Keratinocyte (primary cell): Measurements from ENCODE around the gene CTNNA3. TPM values are rescaled to one million over a fixed set of nuclear protein-coding genes. Genes with fewer than 3 reads are reported as not detected.

Experiments
- DNase-seq: peaks from one replicate; pipeline ENCODE4 v3.0.0-alpha.2; 2011; ENCODE audit warnings: low read depth, missing footprints, low spot score
- FAIRE-seq: peaks from 2 replicates; lab custom pipeline; 2011; peaks lifted over from hg19 to GRCh38; lab: Jason Lieb, UNC
- H2AFZ ChIP-seq: 2 replicates; pipeline ENCODE4 v1.6.0; 2012; ENCODE audit warnings: low read length, control low read depth, inconsistent platforms; ENCODE audit not compliant: control insufficient read depth
- H3K27ac ChIP-seq: 2 replicates; pipeline ENCODE4 v1.5.1; 2011; ENCODE audit warnings: low read length; ENCODE audit not compliant: control insufficient read depth, insufficient read depth
- H3K27me3 ChIP-seq: 3 replicates; pipeline ENCODE4 v1.6.0; 2011; ENCODE audit warnings: low read length; ENCODE audit not compliant: control insufficient read depth, insufficient read depth; ENCODE audit errors: extremely low read depth
- H3K36me3 ChIP-seq, 2 experiments: 2 replicates in 1 of 2; 3 replicates in 1 of 2; pipeline ENCODE4 v1.5.1; 2011; ENCODE audit warnings: low read length in 2 of 2, mild to moderate bottlenecking in 1 of 2; ENCODE audit not compliant: control insufficient read depth in 2 of 2, insufficient read depth in 2 of 2; ENCODE audit errors: extremely low read depth in 1 of 2
- H3K4me1 ChIP-seq: 3 replicates; pipeline ENCODE4 v1.5.1; 2011; ENCODE audit warnings: low read length; ENCODE audit not compliant: control insufficient read depth, insufficient read depth; ENCODE audit errors: extremely low read depth
- H3K4me2 ChIP-seq: 3 replicates; pipeline ENCODE4 v1.6.0; 2011; ENCODE audit warnings: low read depth, low read length; ENCODE audit not compliant: control insufficient read depth, insufficient read depth; ENCODE audit errors: extremely low read depth
- H3K4me3 ChIP-seq, 3 experiments: fragments of 200-600 bp in 1 of 3; sonication (generic) in 1 of 3; 2 replicates in 2 of 3; 3 replicates in 1 of 3; pipeline ENCODE4 v1.5.1; 2011 to 2016; ENCODE audit warnings: low read length in 3 of 3, mild to moderate bottlenecking in 3 of 3, control low read depth in 2 of 3, inconsistent platforms in 1 of 3, low read depth in 1 of 3, mixed read lengths in 1 of 3, mixed run types in 1 of 3, moderate library complexity in 1 of 3; ENCODE audit not compliant: control insufficient read depth in 2 of 3, insufficient read depth in 2 of 3; ENCODE audit errors: extremely low read depth in 1 of 3
- H3K79me2 ChIP-seq: 2 replicates; pipeline ENCODE4 v1.6.0; 2012; ENCODE audit warnings: low read length; ENCODE audit not compliant: control insufficient read depth, insufficient read depth
- H3K9ac ChIP-seq: 3 replicates; pipeline ENCODE4 v1.6.0; 2011; ENCODE audit warnings: low read length; ENCODE audit not compliant: control insufficient read depth, insufficient read depth; ENCODE audit errors: extremely low read depth
- H3K9me1 ChIP-seq: 3 replicates; pipeline ENCODE4 v1.6.0; 2011; ENCODE audit warnings: low read length; ENCODE audit not compliant: control insufficient read depth, insufficient read depth; ENCODE audit errors: extremely low read depth
- H3K9me3 ChIP-seq: 2 replicates; pipeline ENCODE4 v1.5.1; 2012; ENCODE audit warnings: low read depth, low read length; ENCODE audit not compliant: control insufficient read depth
- H4K20me1 ChIP-seq: 3 replicates; pipeline ENCODE4 v1.6.0; 2011; ENCODE audit warnings: low read length; ENCODE audit not compliant: control insufficient read depth, insufficient read depth; ENCODE audit errors: extremely low read depth
- EZH2 ChIP-seq: IDR thresholded peaks from one replicate; pipeline ENCODE4 v1.6.1; 2012; ENCODE audit warnings: inconsistent platforms, mild to moderate bottlenecking, low read length, moderate library complexity
- dilution Hi-C: fragments of 300-500 bp; cut with MboI; formaldehyde crosslinking; loops from one replicate; pipeline ENCODE4 v1.7.0; 2020; ENCODE audit warnings: low sequenced_read_pairs; ENCODE audit not compliant: extremely low pct_ligation_motif_present
- polyA plus RNA-seq, 5 experiments: library from polyadenylated mRNA; depleted of rRNA in 3 of 5; stranded (reverse) in 3 of 5; stranded (forward) in 1 of 5; unstranded in 1 of 5; fragments of >200 nt; gene quantifications; 1 replicate in 1 of 5; 2 replicates in 3 of 5; 3 replicates in 1 of 5; pipeline versions ENCODE4 v1.2.1 to v1.2.3, GENCODE V29; 2011 to 2012; ENCODE audit warnings: missing spikeins in 2 of 5, low read depth in 1 of 5, low replicate concordance in 1 of 5
- TF ChIP-seq, protein P1 (sequence below), 3 experiments: IDR thresholded peaks in 1 of 3; conservative IDR thresholded peaks in 1 of 3; optimal IDR thresholded peaks in 1 of 3; 2 replicates in 2 of 3; 3 replicates in 1 of 3; pipeline versions ENCODE3 to v1.5.1; 2011; ENCODE audit warnings: low read length in 3 of 3, mild to moderate bottlenecking in 3 of 3, moderate library complexity in 2 of 3, control low read depth in 1 of 3, inconsistent platforms in 1 of 3; ENCODE audit not compliant: insufficient read depth in 2 of 3; ENCODE audit errors: extremely low read depth in 1 of 3

The CTNNA3 gene
- polyA plus RNA-seq, 1 donor (not counting 4 experiments of a cell fraction or from before 2014, with no cell fraction given): 0.01 TPM

GRCh38 chr10:67733511-67733910 lies 37.5 kb upstream of the CTNNA3 start:
- Histone ChIP-seq H3K9me1 (no peaks in the 10 kb centered on the region), H3K27ac (no peak overlapping the region), H3K4me3 (no peak overlapping the region), H3K27me3 (no peaks in the 10 kb centered on the region), H3K9ac (no peak overlapping the region), H3K79me2 (no peaks in the 10 kb centered on the region), H4K20me1 (no peaks in the 10 kb centered on the region), H3K4me2 (no peak overlapping the region), H3K4me1 (no peaks in the 10 kb centered on the region), H3K36me3 (no peaks in the 10 kb centered on the region), H2AFZ (no peak overlapping the region), H3K9me3 (no peaks in the 10 kb centered on the region)
- FAIRE-seq (no peak), DNase-seq (no peak)
- TF ChIP-seq, protein P1, sequence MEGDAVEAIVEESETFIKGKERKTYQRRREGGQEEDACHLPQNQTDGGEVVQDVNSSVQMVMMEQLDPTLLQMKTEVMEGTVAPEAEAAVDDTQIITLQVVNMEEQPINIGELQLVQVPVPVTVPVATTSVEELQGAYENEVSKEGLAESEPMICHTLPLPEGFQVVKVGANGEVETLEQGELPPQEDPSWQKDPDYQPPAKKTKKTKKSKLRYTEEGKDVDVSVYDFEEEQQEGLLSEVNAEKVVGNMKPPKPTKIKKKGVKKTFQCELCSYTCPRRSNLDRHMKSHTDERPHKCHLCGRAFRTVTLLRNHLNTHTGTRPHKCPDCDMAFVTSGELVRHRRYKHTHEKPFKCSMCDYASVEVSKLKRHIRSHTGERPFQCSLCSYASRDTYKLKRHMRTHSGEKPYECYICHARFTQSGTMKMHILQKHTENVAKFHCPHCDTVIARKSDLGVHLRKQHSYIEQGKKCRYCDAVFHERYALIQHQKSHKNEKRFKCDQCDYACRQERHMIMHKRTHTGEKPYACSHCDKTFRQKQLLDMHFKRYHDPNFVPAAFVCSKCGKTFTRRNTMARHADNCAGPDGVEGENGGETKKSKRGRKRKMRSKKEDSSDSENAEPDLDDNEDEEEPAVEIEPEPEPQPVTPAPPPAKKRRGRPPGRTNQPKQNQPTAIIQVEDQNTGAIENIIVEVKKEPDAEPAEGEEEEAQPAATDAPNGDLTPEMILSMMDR (optimal IDR thresholded peaks at IDR 0.05 in 1 of 3, IDR thresholded peaks at IDR 0.05 in 1 of 3, conservative IDR thresholded peaks at IDR 0.05 in 1 of 3; ENCODE audit: extremely low read depth in 1 of 3, insufficient read depth in 2 of 3, low read length in 3 of 3): no peak
- no peak for TF ChIP-seq EZH2
- dilution Hi-C loops: no loop called here

GRCh38 chr10:67725567-67725966 lies 29.6 kb upstream of the CTNNA3 start:
- no peaks in the 10 kb centered on the region for H3K36me3 ChIP-seq
- TF ChIP-seq, protein P1 (optimal IDR thresholded peaks at IDR 0.05 in 1 of 3, IDR thresholded peaks at IDR 0.05 in 1 of 3, conservative IDR thresholded peaks at IDR 0.05 in 1 of 3; ENCODE audit: extremely low read depth in 1 of 3, insufficient read depth in 2 of 3, low read length in 3 of 3): no peak
- H3K4me1 ChIP-seq: no peaks in the 10 kb centered on the region
- H3K79me2 ChIP-seq: no peaks in the 10 kb centered on the region
- no peaks in the 10 kb centered on the region for H3K27me3 ChIP-seq
- H3K9ac ChIP-seq: no peak overlapping the region
- no peaks in the 10 kb centered on the region for H3K9me1 ChIP-seq
- H4K20me1 ChIP-seq: no peaks in the 10 kb centered on the region
- dilution Hi-C loops: no loop called here
- no peak for DNase-seq
- no peak overlapping the region for H3K4me2 ChIP-seq
- no peaks in the 10 kb centered on the region for H3K9me3 ChIP-seq
- FAIRE-seq: no peak
- no peak overlapping the region for H3K4me3 ChIP-seq
- H3K27ac ChIP-seq: no peak overlapping the region
- no peak overlapping the region for H2AFZ ChIP-seq
